A673 (cell line): ENCODE data around the gene PCSK1N. TPM values are rescaled to one million over a fixed set of nuclear protein-coding genes. Genes with fewer than 3 reads are reported as not detected.

Experiments
- BruUV-seq: library from RNA; stranded (reverse); fragments of 400-500 nt; replicated peaks from 2 replicates; lab custom pipeline; 2021; lab: Mats Ljungman, UMichigan
- CTCF ChIA-PET: fragments of 300-600 bp; sonication (Branson Sonifier 250); formaldehyde crosslinking; loops from one replicate; lab custom pipeline; 2022; ENCODE audit warnings: antibody characterized with exemption; lab: Charles Lee
- POLR2A ChIA-PET: fragments of 300-600 bp; sonication (Branson Sonifier 250); formaldehyde crosslinking; loops from one replicate; lab custom pipeline; 2022; ENCODE audit warnings: antibody characterized with exemption; ENCODE audit not compliant: low non-redundant PET; lab: Charles Lee
- DNase-seq: peaks from one replicate; pipeline ENCODE4 v3.0.0-alpha.2; 2015; ENCODE audit warnings: low spot score
- H3K27ac ChIP-seq: fragments of 200-600 bp; sonication (generic); 2 replicates; pipeline ENCODE4 v1.5.1; 2016; ENCODE audit warnings: mixed run types, low read depth, mild to moderate bottlenecking, mixed read lengths, antibody characterized with exemption, low read length; ENCODE audit not compliant: poor library complexity, severe bottlenecking
- H3K27me3 ChIP-seq: fragments of 200-600 bp; sonication (generic); replicated peaks from 2 replicates; pipeline ENCODE4 v1.6.1; 2017; ENCODE audit warnings: mixed run types, low read depth, mild to moderate bottlenecking, mixed read lengths, antibody characterized with exemption, low read length; ENCODE audit not compliant: insufficient read depth, poor library complexity
- H3K36me3 ChIP-seq: fragments of 200-600 bp; sonication (generic); 2 replicates; pipeline ENCODE4 v1.6.1; 2016; ENCODE audit warnings: mixed run types, mild to moderate bottlenecking, mixed read lengths, antibody characterized with exemption, low read length; ENCODE audit not compliant: insufficient read depth, poor library complexity, severe bottlenecking
- H3K4me1 ChIP-seq: fragments of 200-600 bp; sonication (generic); 2 replicates; pipeline ENCODE4 v1.6.1; 2017; ENCODE audit warnings: mixed run types, mild to moderate bottlenecking, mixed read lengths, antibody characterized with exemption, low read length; ENCODE audit not compliant: insufficient read depth, poor library complexity, severe bottlenecking
- H3K4me3 ChIP-seq: fragments of 200-600 bp; sonication (generic); 2 replicates; pipeline ENCODE4 v1.5.1; 2016; ENCODE audit warnings: low read depth, mixed run types, mild to moderate bottlenecking, mixed read lengths, low read length; ENCODE audit not compliant: poor library complexity, severe bottlenecking
- H3K9me3 ChIP-seq: fragments of 200-600 bp; sonication (generic); 2 replicates; pipeline ENCODE4 v1.6.1; 2016; ENCODE audit warnings: mixed run types, low read depth, mild to moderate bottlenecking, mixed read lengths, antibody characterized with exemption, low read length; ENCODE audit not compliant: poor library complexity, severe bottlenecking
- EZH2 ChIP-seq: fragments of 200-600 bp; sonication (generic); IDR thresholded peaks from 2 replicates; pipeline ENCODE4 v1.6.1; 2017; ENCODE audit warnings: borderline replicate concordance, low read depth, mild to moderate bottlenecking, mixed read lengths, antibody characterized with exemption, low read length; ENCODE audit not compliant: poor library complexity, severe bottlenecking
- intact Hi-C: fragments of 100-400 bp; cut with micrococcal nuclease; formaldehyde crosslinking; loops from one replicate; pipeline ENCODE4 v1.10.0; 2022; ENCODE audit not compliant: unreplicated experiment
- total RNA-seq: library from RNA; stranded (reverse); gene quantifications from 2 replicates; pipeline ENCODE4 v1.2.3, GENCODE V29; 2021
- TF ChIP-seq, protein P1 (sequence below): fragments of 300-800, 200-600 bp; sonication (generic); conservative IDR thresholded peaks from 2 replicates; pipeline ENCODE4 v1.5.1; 2017; ENCODE audit warnings: low read depth, mild to moderate bottlenecking, antibody characterized with exemption, low read length, moderate library complexity, mixed read lengths

PCSK1N gene
- total RNA-seq, 1 experiment from 2014 or later, result 16.9 TPM

DNA sequence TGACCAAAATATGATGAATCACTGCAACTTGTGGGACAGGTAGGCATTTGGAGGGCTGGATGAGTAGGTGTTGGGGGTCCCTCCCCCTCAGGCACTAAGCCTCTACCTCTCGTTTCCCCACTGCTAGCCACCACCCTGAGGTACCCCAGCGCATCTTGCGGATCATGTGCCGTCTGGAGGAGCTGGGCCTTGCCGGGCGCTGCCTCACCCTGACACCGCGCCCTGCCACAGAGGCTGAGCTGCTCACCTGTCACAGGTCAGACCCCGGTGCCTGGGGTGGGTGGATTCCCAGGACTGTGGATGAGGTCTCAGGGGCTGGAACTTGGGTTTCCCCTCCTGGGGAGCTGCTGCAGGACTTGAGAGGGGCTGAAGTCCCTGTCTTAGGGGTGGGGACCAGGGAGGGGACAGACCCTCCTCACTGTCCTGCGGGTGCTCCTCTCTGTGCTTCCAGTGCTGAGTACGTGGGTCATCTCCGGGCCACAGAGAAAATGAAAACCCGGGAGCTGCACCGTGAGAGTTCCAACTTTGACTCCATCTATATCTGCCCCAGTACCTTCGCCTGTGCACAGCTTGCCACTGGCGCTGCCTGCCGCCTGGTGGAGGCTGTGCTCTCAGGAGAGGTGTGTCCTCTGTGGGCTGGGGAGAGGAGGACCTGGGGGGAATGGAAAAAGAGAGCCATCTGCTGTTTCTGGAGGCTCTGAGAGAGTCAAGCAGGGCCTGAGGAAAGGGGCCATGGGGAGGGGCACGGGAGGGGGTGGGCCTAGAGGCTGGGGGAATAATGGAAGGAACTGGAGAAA is 19.2 kb downstream of the PCSK1N start:
- Histone ChIP-seq H3K4me1 (no peaks in the 10 kb centered on the region), H3K9me3 (no peaks in the 10 kb centered on the region), H3K4me3 (no peak overlapping the region), H3K27ac (no peak overlapping the region), H3K27me3 (no peaks in the 10 kb centered on the region), H3K36me3 (no peaks in the 10 kb centered on the region)
- BruUV-seq, result no TSS peak
- POLR2A ChIA-PET, result interaction anchor here (0.7 kb wide), 1 partner anchor 14 kb away, joined by 6 read pairs; the partner anchor contains the start of gene HDAC6
- intact Hi-C loops, result no loop called here
- CTCF ChIA-PET, result no interaction called here
- TF ChIP-seq, protein P1, sequence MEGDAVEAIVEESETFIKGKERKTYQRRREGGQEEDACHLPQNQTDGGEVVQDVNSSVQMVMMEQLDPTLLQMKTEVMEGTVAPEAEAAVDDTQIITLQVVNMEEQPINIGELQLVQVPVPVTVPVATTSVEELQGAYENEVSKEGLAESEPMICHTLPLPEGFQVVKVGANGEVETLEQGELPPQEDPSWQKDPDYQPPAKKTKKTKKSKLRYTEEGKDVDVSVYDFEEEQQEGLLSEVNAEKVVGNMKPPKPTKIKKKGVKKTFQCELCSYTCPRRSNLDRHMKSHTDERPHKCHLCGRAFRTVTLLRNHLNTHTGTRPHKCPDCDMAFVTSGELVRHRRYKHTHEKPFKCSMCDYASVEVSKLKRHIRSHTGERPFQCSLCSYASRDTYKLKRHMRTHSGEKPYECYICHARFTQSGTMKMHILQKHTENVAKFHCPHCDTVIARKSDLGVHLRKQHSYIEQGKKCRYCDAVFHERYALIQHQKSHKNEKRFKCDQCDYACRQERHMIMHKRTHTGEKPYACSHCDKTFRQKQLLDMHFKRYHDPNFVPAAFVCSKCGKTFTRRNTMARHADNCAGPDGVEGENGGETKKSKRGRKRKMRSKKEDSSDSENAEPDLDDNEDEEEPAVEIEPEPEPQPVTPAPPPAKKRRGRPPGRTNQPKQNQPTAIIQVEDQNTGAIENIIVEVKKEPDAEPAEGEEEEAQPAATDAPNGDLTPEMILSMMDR, result no peak
- no peak for TF ChIP-seq EZH2
- DNase-seq, result no peak

DNA sequence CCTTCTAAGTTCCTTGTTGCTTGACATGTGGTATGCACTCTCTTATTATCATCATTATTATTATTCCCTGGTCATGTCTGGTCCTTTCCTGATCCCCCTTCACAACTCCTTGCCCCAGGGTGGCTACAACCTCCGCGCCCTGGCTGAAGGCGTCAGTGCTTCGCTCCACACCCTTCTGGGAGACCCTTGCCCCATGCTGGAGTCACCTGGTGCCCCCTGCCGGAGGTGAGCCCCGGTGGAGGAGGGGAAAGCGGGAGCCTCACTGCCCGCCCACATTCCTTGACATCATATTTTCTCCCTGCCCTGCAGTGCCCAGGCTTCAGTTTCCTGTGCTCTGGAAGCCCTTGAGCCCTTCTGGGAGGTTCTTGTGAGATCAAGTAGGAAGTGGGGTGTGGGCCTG is 20.1 kb downstream of the PCSK1N start:
- CTCF ChIA-PET, result no interaction called here
- TF ChIP-seq EZH2, result no peak
- TF ChIP-seq, protein P1, result no peak
- Histone ChIP-seq H3K36me3 (no peaks in the 10 kb centered on the region), H3K4me1 (no peaks in the 10 kb centered on the region), H3K27ac (no peak overlapping the region), H3K27me3 (no peaks in the 10 kb centered on the region), H3K4me3 (no peak overlapping the region), H3K9me3 (no peaks in the 10 kb centered on the region)
- BruUV-seq, result no TSS peak
- POLR2A ChIA-PET, result no interaction called here
- no peak for DNase-seq
- intact Hi-C loops, result no loop called here

DNA sequence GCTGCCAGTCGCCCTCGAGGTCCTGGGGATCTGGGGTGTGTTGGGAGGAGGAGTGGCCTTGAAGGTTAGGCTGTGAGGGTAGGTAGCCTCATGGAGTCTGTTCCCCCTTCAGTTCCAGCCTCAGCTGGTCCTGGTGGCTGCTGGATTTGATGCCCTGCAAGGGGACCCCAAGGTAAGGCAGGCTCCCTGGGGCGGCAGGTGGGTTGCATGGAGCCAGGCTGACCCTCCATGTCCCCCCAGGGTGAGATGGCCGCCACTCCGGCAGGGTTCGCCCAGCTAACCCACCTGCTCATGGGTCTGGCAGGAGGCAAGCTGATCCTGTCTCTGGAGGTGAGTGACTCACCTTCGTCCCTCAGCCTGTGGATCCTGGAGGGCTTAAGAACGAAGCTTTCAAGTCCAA is 20.7 kb downstream of the PCSK1N start:
- H3K4me3 ChIP-seq, result no peak overlapping the region
- intact Hi-C loops, result no loop called here
- no peak for DNase-seq
- no TSS peak for BruUV-seq
- no peaks in the 10 kb centered on the region for H3K9me3 ChIP-seq
- H3K27ac ChIP-seq, result no peak overlapping the region
- no peaks in the 10 kb centered on the region for H3K27me3 ChIP-seq
- ChIA-PET POLR2A (no interaction called here), CTCF (no interaction called here)
- no peaks in the 10 kb centered on the region for H3K4me1 ChIP-seq
- H3K36me3 ChIP-seq, result no peaks in the 10 kb centered on the region
- TF ChIP-seq, protein P1, result no peak
- TF ChIP-seq EZH2, result no peak
